D721Med (cell line): ENCODE measurements around the gene KCNC2.

Experiments
- DNase-seq: peaks from one replicate; pipeline ENCODE4 v3.0.0; 2011; ENCODE audit warnings: low spot score; ENCODE audit not compliant: insufficient read length
- FAIRE-seq: peaks from 2 replicates; lab custom pipeline; 2011; peaks lifted over from hg19 to GRCh38; lab: Jason Lieb, UNC
- TF ChIP-seq, protein P1 (sequence below): IDR thresholded peaks from 2 replicates; pipeline ENCODE4 v1.5.1; 2012; ENCODE audit warnings: mild to moderate bottlenecking, control low read depth; ENCODE audit not compliant: insufficient read depth; ENCODE audit errors: missing control alignments

KCNC2 gene

DNA sequence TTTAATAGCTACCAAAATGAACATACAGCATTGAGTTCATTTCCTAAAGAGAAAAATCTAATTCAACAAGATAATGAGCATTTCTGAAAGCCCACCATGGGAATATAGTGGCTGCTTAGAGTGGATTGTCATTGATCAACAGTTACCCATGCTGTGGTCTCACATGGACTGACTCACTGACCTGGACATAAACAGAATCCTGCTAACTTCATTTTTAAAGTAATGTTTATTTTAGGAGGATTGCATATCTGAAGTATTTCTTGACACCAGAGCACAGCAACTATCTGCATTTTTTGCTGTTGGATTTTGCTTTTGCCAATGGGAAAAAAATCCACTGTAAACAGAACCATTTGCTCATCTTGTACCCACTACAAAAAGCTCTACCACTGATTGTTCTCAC is 71.7 kb downstream of the KCNC2 start:
- DNase-seq (no peak), FAIRE-seq (no peak)
- TF ChIP-seq, protein P1, sequence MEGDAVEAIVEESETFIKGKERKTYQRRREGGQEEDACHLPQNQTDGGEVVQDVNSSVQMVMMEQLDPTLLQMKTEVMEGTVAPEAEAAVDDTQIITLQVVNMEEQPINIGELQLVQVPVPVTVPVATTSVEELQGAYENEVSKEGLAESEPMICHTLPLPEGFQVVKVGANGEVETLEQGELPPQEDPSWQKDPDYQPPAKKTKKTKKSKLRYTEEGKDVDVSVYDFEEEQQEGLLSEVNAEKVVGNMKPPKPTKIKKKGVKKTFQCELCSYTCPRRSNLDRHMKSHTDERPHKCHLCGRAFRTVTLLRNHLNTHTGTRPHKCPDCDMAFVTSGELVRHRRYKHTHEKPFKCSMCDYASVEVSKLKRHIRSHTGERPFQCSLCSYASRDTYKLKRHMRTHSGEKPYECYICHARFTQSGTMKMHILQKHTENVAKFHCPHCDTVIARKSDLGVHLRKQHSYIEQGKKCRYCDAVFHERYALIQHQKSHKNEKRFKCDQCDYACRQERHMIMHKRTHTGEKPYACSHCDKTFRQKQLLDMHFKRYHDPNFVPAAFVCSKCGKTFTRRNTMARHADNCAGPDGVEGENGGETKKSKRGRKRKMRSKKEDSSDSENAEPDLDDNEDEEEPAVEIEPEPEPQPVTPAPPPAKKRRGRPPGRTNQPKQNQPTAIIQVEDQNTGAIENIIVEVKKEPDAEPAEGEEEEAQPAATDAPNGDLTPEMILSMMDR: no peak

DNA sequence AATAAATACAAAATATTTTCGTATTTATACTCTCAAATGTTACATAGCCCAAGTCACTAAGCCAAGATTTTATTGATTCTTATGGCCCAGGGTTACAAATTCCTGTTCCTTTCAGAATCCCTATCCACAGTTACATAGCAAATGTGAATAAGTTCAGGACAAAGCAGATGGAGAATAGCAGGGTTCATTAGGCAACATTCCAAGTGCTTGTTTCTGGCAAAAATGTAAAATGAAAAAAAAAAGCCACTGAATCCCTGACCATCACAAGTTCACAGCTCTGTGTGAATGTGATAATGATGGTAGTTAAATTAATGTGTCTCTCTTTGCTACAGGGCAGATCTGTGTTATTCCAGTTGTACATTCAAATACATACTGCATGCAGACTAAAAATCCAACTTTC is 74.6 kb downstream of the KCNC2 start:
- TF ChIP-seq, protein P1: no peak
- FAIRE-seq (peak; percentile 77), DNase-seq (no peak)

DNA sequence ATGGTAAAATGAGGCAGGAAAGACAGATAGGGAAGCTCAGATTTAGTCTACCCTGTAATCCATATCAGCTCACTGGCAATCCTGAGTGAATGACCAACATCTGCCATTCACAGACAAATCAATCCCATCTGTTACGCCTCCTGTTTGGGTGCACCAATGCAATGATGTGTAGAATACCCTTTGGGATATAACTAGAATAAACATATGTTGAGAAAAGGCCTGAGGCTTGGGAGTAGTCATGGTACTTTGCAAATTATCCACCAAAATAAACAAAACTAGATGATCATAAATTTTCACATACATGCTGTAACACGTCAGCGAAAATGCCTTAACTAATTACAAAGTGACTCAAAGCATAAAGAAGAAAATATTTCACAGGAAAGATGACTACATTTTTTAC is 78.8 kb downstream of the KCNC2 start:
- FAIRE-seq (peak; percentile 94), DNase-seq (no peak)
- TF ChIP-seq, protein P1: no peak

DNA sequence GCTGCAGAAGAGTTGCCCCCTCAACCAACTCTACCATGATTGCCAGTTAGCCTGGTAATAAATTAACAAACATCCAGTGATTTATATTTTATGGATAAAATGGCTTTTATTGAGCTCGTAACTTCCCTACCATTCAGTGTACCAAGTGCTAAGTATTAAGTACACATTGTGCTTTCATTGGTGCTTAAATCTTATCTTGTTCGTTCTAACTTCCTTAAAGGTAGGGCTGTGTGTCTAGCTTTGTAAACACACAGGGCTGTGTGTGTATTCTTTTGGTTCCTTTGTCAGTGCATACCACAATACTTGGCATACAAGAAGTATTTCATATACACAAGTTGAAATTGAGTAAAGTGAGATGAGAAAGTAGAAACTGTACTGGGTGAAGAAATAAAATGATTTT is 80.4 kb downstream of the KCNC2 start:
- no peak for DNase-seq
- TF ChIP-seq, protein P1: no peak

DNA sequence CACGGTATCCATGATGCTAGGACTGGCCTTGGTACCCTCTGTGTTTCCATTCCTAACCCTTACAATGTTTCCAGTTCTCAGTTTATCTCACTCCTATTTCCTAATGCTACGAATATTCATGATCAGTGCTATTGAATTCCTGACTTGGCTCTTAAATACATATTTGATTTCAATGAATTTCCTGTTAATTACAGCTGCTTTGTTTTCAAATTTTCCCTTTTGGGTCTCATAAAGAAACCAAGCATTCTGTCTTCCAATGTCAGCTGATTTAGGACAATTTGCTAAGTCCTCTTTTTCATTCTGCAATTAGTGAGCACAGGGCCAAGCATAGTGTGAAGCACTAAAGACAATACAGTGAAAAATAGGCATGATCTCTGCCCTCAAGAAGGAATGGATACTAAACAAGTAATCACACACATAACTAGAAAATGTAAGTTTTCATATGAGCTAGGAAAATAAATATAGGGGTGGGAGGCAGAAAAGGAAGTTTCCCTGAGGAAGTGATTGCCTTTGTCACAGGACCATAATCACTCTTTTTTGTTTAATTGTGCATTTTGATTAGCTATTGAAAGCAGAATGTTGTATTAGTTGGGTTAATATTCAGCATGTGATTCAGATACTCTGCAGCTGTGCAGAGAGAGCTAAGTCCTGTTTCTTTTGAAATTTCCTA is 88.5 kb downstream of the KCNC2 start:
- DNase-seq: no peak
- no peak for FAIRE-seq
- TF ChIP-seq, protein P1: no peak

More for the DNA sequence above, 80.4 kb downstream of the KCNC2 start:
- FAIRE-seq: no peak

DNA sequence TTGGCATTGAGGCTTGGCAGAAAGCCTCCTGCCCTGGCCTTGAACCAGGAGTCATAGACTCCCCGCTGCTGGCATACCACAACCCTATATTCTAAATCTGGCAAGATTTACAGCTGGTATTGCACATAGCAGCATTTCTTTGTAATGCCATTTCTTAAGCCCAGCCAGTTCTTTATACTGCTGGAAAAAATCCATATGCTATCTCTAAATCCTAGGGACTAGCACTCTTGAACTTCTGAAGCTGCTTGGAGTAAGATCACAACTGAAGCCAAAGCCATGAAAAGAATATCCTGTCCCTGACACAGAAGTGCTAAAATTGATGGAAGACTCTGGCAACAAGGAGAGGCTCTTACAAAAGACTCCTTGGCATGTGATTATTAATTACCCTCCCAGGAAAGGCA is 89.3 kb downstream of the KCNC2 start:
- TF ChIP-seq, protein P1: no peak
- no peak for FAIRE-seq
- no peak for DNase-seq

DNA sequence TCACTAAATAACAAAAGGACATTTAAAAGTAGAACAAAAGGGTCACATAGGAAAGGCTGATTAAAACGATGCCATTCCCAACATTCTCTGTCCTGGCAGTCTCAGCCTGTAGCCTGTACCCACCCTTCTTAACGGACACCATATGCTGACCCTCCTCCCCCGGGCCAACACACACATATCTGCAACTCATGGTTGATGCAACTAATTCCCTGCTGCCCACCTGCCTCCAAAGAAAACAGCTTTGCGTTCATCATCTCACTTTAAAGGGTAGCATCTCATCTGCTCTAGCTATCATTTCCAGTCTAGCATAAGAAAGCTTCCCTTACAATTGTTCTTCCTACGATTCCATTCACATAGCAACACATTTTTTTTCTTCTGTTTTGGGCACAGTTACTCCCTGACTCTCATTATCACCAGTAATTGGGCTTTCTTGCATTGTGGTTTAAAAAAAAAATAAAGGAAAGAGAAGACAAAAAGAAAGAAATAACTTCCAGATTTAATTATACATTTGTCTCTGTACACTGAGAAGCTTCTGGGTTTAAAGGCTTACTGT is 92.9 kb downstream of the KCNC2 start:
- no peak for DNase-seq
- TF ChIP-seq, protein P1: no peak
- peak; percentile 95 for FAIRE-seq
